ENCODE measurements around the gene VPS18.

The VPS18 gene

GRCh38 chr15:40878785-40879184 is 15.5 kb upstream of the VPS18 start:
- Histone ChIP-seq H3K4me3 (ENCODE audit: low read depth, low read length, poor library complexity, severe bottlenecking) (no peak overlapping the region), H3K27ac (ENCODE audit: low read depth, low read length, poor library complexity, severe bottlenecking) (no peak overlapping the region), H3F3A (ENCODE audit: insufficient read depth, low read length) (no peaks in the 10 kb centered on the region), H3K9me2 (ENCODE audit: low read depth, low read length) (no peaks in the 10 kb centered on the region), H4K20me1 (ENCODE audit: insufficient read depth, low read length) (no peaks in the 10 kb centered on the region), H3K9me3 (ENCODE audit: low read length) (no peaks in the 10 kb centered on the region), H3K79me2 (ENCODE audit: insufficient read depth, low read length) (no peaks in the 10 kb centered on the region), H3K36me3 (ENCODE audit: insufficient read depth, low read length) (no peaks in the 10 kb centered on the region), H3K4me2 (ENCODE audit: low read length) (no peak overlapping the region), H3K9ac (ENCODE audit: low read length) (no peak overlapping the region), H3K4me1 (ENCODE audit: insufficient read depth, low read length, severe bottlenecking) (peaks cover 9% of the 10 kb centered on the region), H2AFZ (ENCODE audit: low read length) (no peak overlapping the region), H3K27me3 (ENCODE audit: insufficient read depth, low read length) (no peaks in the 10 kb centered on the region)
- no peak for TF ChIP-seq EZH2 (IDR thresholded peaks at IDR 0.05; ENCODE audit: borderline replicate concordance, low read length)
- TF ChIP-seq CTCF (IDR thresholded peaks at IDR 0.05; ENCODE audit: low read length): no peak

- Histone ChIP-seq H3K4me3 (ENCODE audit: low read depth, low read length, poor library complexity, severe bottlenecking) (no peak overlapping the region), H3K9me3 (ENCODE audit: low read length) (no peaks in the 10 kb centered on the region), H3K9ac (ENCODE audit: low read length) (no peak overlapping the region), H3K27ac (ENCODE audit: low read depth, low read length, poor library complexity, severe bottlenecking) (no peak overlapping the region), H3K36me3 (ENCODE audit: insufficient read depth, low read length) (no peaks in the 10 kb centered on the region), H3F3A (ENCODE audit: insufficient read depth, low read length) (no peaks in the 10 kb centered on the region), H3K79me2 (ENCODE audit: insufficient read depth, low read length) (no peaks in the 10 kb centered on the region), H3K4me2 (ENCODE audit: low read length) (no peak overlapping the region), H3K27me3 (ENCODE audit: insufficient read depth, low read length) (no peaks in the 10 kb centered on the region), H4K20me1 (ENCODE audit: insufficient read depth, low read length) (no peaks in the 10 kb centered on the region), H2AFZ (ENCODE audit: low read length) (no peak overlapping the region), H3K4me1 (ENCODE audit: insufficient read depth, low read length, severe bottlenecking) (peaks cover under 1% of the 10 kb centered on the region), H3K9me2 (ENCODE audit: low read depth, low read length) (no peaks in the 10 kb centered on the region)
- TF ChIP-seq CTCF (IDR thresholded peaks at IDR 0.05; ENCODE audit: low read length) (no peak), EZH2 (IDR thresholded peaks at IDR 0.05; ENCODE audit: borderline replicate concordance, low read length) (no peak)
Observed at GRCh38 chr15:40879609-40880008, 14.6 kb upstream of the VPS18 start.

GRCh38 chr15:40881351-40881750 is 12.9 kb upstream of the VPS18 start:
- H3K27ac ChIP-seq (ENCODE audit: low read depth, low read length, poor library complexity, severe bottlenecking): no peak overlapping the region

More at GRCh38 chr15:40881351-40881750, 12.9 kb upstream of the VPS18 start:
- no peak overlapping the region for H2AFZ ChIP-seq (ENCODE audit: low read length)
- no peaks in the 10 kb centered on the region for H3K9me2 ChIP-seq (ENCODE audit: low read depth, low read length)
- no peaks in the 10 kb centered on the region for H3K36me3 ChIP-seq (ENCODE audit: insufficient read depth, low read length)
- no peaks in the 10 kb centered on the region for H3F3A ChIP-seq (ENCODE audit: insufficient read depth, low read length)
- H3K4me3 ChIP-seq (ENCODE audit: low read depth, low read length, poor library complexity, severe bottlenecking): no peak overlapping the region
- no peaks in the 10 kb centered on the region for H3K79me2 ChIP-seq (ENCODE audit: insufficient read depth, low read length)
- no peaks in the 10 kb centered on the region for H3K4me1 ChIP-seq (ENCODE audit: insufficient read depth, low read length, severe bottlenecking)
- TF ChIP-seq EZH2 (IDR thresholded peaks at IDR 0.05; ENCODE audit: borderline replicate concordance, low read length) (no peak), CTCF (IDR thresholded peaks at IDR 0.05; ENCODE audit: low read length) (no peak)
- no peaks in the 10 kb centered on the region for H3K27me3 ChIP-seq (ENCODE audit: insufficient read depth, low read length)
- H3K9ac ChIP-seq (ENCODE audit: low read length): no peak overlapping the region
- H4K20me1 ChIP-seq (ENCODE audit: insufficient read depth, low read length): no peaks in the 10 kb centered on the region
- no peaks in the 10 kb centered on the region for H3K9me3 ChIP-seq (ENCODE audit: low read length)
- no peak overlapping the region for H3K4me2 ChIP-seq (ENCODE audit: low read length)
